HFF-Myc (cell line): ENCODE data around the gene SP5.
"Not testable (repeated sequence)": the region's sequence is repeated elsewhere in the genome, so short reads cannot be mapped to it uniquely, and the experiment has no call there.

Experiments used
- DNase-seq: peaks from one replicate; pipeline ENCODE4 v3.0.0-alpha.2; 2011; ENCODE audit warnings: low read depth; ENCODE audit errors: extremely low read depth
- H3K4me3 ChIP-seq: replicated peaks from 2 replicates; pipeline ENCODE4 v1.5.1; 2011; ENCODE audit warnings: low read depth, mild to moderate bottlenecking, control low read depth, low read length
- TF ChIP-seq, protein P1 (sequence below): IDR thresholded peaks from 2 replicates; pipeline ENCODE4 v1.5.1; 2012; ENCODE audit warnings: mild to moderate bottlenecking, low read depth, low read length, control low read depth; ENCODE audit errors: missing control alignments

Gene SP5

DNA sequence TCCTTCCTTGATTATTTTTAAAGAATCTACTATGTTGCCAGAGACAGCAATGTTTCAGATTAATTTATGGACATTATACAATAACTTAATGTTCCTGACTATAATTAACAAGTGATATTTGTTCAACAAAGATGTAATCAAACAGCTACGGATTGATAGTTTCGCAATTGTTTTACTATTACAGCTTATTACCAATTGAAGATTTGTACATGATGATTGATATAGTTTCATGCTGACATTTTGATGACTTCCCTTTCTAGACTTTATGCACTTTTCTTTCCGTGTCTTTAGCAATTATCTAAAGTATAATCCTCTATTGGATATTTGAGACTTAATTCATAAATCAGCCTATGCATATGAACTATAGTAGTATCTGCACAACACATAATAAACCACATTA lies 6.5 kb downstream of the SP5 start:
- TF ChIP-seq, protein P1, sequence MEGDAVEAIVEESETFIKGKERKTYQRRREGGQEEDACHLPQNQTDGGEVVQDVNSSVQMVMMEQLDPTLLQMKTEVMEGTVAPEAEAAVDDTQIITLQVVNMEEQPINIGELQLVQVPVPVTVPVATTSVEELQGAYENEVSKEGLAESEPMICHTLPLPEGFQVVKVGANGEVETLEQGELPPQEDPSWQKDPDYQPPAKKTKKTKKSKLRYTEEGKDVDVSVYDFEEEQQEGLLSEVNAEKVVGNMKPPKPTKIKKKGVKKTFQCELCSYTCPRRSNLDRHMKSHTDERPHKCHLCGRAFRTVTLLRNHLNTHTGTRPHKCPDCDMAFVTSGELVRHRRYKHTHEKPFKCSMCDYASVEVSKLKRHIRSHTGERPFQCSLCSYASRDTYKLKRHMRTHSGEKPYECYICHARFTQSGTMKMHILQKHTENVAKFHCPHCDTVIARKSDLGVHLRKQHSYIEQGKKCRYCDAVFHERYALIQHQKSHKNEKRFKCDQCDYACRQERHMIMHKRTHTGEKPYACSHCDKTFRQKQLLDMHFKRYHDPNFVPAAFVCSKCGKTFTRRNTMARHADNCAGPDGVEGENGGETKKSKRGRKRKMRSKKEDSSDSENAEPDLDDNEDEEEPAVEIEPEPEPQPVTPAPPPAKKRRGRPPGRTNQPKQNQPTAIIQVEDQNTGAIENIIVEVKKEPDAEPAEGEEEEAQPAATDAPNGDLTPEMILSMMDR = no peak
- no peak for DNase-seq
- H3K4me3 ChIP-seq = no peak overlapping the region

DNA sequence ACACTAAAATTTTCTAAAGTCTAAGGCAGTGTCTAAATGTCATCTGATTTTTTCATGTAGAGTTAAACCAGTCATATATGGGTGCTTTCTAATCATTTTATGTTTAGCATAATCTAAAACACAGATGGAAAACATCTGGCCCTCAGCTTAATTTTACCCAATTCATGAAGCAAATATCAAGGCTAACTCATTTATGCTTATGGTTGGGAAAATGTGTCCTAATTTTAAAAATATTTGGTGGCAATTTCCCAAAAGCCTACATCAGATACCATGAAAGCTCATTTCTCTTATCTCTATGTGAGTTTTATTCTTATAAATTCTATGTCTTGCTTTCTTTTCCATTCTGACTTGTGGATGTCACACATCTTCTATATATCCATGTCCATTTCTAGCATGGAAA lies 7.2 kb downstream of the SP5 start:
- TF ChIP-seq, protein P1 = no peak
- H3K4me3 ChIP-seq = no peak overlapping the region

DNA sequence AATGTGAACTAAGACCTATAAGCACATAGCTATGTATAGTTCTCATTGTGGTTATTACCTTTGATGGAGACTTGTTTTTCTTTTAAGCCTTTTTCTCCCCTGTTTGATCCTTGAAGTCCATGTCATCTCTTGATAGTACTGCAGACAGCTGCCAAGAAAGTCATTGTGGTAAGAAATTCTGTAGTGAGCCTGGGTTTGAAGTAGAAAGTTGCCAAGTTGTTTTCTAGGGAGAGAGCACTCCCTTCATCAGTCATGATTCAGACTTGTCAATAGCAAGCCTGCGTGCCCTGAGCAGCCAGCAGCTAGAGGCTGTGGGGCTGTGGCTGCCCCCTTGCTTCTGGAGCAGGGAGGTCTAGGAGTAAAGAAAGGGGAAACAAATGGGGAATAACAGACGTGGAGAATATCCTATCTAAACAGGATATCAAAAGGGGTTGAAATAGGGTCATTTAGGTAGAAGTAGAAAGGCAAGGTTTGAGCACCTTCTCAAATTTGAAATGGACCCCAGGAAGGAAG lies 8.4 kb downstream of the SP5 start:
- no peak overlapping the region for H3K4me3 ChIP-seq
- no peak for DNase-seq
- TF ChIP-seq, protein P1 = no peak

More for the DNA sequence above, 7.2 kb downstream of the SP5 start:
- no peak for DNase-seq

DNA sequence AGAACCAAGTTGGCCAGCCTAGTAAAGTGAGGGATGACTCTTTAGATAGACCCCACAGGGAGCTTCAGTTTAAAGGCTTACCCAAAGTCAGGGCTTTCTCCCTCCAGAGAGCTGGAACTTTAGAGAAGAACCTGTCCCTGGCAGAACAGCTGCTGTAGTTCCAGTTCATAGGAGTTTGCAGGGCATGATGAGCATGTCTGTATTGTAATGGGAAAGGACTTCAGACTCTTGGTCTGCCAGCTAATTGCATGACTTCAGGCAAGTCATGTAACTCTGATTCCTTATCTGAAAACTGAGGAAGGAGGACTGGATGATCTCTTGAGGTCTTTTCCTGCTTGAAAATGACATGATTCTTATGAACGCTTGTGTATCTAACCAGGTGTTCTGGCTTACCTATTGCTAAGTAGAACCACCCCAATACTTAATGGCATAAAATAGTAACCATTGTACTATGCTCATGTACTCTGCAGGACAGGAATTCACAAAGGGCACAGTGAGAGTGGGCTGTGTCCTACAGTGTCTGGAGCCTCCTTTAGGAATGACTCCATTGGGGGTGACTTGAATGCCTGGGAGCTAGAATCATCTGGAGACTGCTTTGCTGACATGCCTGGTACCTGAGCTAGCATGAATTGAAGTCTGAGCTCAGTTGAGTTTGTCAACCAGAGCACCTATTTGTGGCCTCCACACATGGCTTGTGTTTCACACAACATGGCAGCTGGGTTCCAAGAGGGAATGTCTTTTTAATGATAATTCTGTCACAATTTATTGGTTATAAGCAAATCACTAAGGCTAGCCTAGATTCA lies 18.9 kb downstream of the SP5 start:
- no peak for DNase-seq
- H3K4me3 ChIP-seq = no peak overlapping the region
- TF ChIP-seq, protein P1 = no peak

DNA sequence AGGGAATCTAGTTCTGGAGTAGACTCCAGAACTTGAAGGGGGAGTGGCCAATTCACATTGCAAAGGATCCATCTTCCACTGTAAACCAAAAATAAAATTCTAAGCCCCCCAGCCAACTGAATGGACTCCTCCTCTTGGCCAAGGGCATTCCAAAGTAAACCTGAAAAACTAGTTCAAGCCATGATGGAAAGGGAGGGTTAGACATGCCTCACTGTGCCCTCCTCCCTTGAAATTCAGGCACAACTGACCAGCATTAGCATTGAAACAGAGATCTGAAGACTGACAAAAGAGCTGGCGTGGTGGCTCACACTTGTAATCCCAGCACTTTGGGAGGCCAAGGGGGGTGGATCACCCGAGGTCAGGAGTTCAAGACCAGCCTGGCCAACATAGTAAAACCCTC lies 19.5 kb downstream of the SP5 start:
- not testable (repeated sequence) for H3K4me3 ChIP-seq, DNase-seq

DNA sequence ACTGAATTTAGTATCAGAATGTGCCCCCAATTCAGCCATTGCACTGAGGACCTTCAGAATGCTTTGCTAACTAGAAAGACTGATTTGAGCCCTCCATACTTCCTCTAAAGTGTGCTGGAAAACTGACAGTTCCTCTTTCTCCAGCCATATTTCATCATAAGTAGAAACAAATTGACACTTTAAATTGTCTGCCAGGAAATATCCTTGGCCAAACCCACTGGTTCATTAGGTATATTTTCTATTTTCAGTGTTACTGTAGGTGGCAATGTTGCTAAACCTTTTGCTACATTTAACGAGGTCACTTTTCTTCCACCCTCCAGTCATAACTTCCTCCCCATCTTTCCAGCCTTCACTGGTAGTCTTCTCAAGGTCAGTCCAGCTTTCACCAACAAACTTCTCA lies 21.5 kb downstream of the SP5 start:
- TF ChIP-seq, protein P1 = no peak

DNA sequence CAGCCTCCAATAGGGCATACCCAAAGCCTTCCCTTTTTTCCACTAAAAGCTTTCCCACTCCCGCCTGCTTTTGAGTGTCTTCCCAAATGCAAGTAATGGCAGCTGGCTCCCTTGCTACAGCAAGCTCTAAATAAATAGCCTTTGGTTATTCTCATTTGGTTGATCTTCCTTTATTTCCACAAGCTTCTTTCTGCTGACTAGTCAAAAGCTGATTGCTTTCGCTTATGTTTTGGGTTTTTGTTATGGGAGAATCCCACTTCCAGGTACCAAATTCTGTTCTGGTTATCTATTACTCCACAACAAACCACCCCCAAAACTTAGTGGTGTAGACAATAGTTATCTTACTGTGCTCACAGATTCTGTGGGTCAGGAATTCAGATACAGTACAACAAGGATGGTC lies 22.3 kb downstream of the SP5 start:
- DNase-seq = no peak
- TF ChIP-seq, protein P1 = no peak
- no peak overlapping the region for H3K4me3 ChIP-seq

More for the DNA sequence above, 21.5 kb downstream of the SP5 start:
- H3K4me3 ChIP-seq = no peak overlapping the region
- DNase-seq = no peak
